Measurements from ENCODE around the gene HOXD1.
A peak's percentile ranks its signal among the peaks of the same experiment; 100 is the strongest.

HOXD1 gene

GRCh38 chr2:176189681-176190641, 1.5 kb downstream of the HOXD1 start:
- Histone ChIP-seq H3K36me3 (ENCODE audit: control insufficient read depth in 2 of 2, insufficient read depth in 2 of 2, low read length in 2 of 2) (no peaks in the 10 kb centered on the region), H3K27me3 (ENCODE audit: control insufficient read depth in 1 of 2, insufficient read depth in 2 of 2, low read length in 2 of 2) (peaks cover 48 to 70% of the 10 kb centered on the region in 2 donors), H3K4me1 (ENCODE audit: control insufficient read depth, insufficient read depth, low read length) (peaks cover 23% of the 10 kb centered on the region), H3K4me3 (ENCODE audit: low read length in 2 of 2) (peak overlapping the region; percentile 52 to 75), H3K9ac (ENCODE audit: low read length in 2 of 2) (no peak overlapping the region), H3K27ac (ENCODE audit: low read length) (no peak overlapping the region), H3K9me3 (ENCODE audit: control insufficient read depth in 2 of 2, low read length in 2 of 2) (peaks cover 0 to 4% of the 10 kb centered on the region in 2 donors)

GRCh38 chr2:176192351-176192750, 3.9 kb downstream of the HOXD1 start:
- no peaks in the 10 kb centered on the region for H3K36me3 ChIP-seq (ENCODE audit: control insufficient read depth in 2 of 2, insufficient read depth in 2 of 2, low read length in 2 of 2)
- H3K27ac ChIP-seq (ENCODE audit: low read length) = no peak overlapping the region
- peaks cover 23% of the 10 kb centered on the region for H3K4me1 ChIP-seq (ENCODE audit: control insufficient read depth, insufficient read depth, low read length)
- H3K9me3 ChIP-seq (ENCODE audit: control insufficient read depth in 2 of 2, low read length in 2 of 2) = peaks cover 0 to 4% of the 10 kb centered on the region in 2 donors
- H3K4me3 ChIP-seq (ENCODE audit: low read length in 2 of 2) = no peak overlapping the region
- H3K9ac ChIP-seq (ENCODE audit: low read length in 2 of 2) = no peak overlapping the region
- H3K27me3 ChIP-seq (ENCODE audit: control insufficient read depth in 1 of 2, insufficient read depth in 2 of 2, low read length in 2 of 2) = peaks cover 42 to 63% of the 10 kb centered on the region in 2 donors

- Histone ChIP-seq H3K36me3 (ENCODE audit: control insufficient read depth in 2 of 2, insufficient read depth in 2 of 2, low read length in 2 of 2) (no peaks in the 10 kb centered on the region), H3K27ac (ENCODE audit: low read length) (no peak overlapping the region), H3K9me3 (ENCODE audit: control insufficient read depth in 2 of 2, low read length in 2 of 2) (peaks cover 0 to 4% of the 10 kb centered on the region in 2 donors), H3K27me3 (ENCODE audit: control insufficient read depth in 1 of 2, insufficient read depth in 2 of 2, low read length in 2 of 2) (peaks cover 42 to 56% of the 10 kb centered on the region in 2 donors), H3K4me1 (ENCODE audit: control insufficient read depth, insufficient read depth, low read length) (peaks cover 18% of the 10 kb centered on the region), H3K4me3 (ENCODE audit: low read length in 2 of 2) (no peak overlapping the region), H3K9ac (ENCODE audit: low read length in 2 of 2) (no peak overlapping the region)
Observed at GRCh38 chr2:176193048-176193447, 4.6 kb downstream of the HOXD1 start.

GRCh38 chr2:176199902-176200301, 11.4 kb downstream of the HOXD1 start:
- H3K9me3 ChIP-seq (ENCODE audit: control insufficient read depth in 2 of 2, low read length in 2 of 2) = peaks cover 0 to 5% of the 10 kb centered on the region in 2 donors
- peaks cover 9 to 10% of the 10 kb centered on the region in 2 donors for H3K27me3 ChIP-seq (ENCODE audit: control insufficient read depth in 1 of 2, insufficient read depth in 2 of 2, low read length in 2 of 2)
- H3K9ac ChIP-seq (ENCODE audit: low read length in 2 of 2) = no peak overlapping the region
- no peaks in the 10 kb centered on the region for H3K36me3 ChIP-seq (ENCODE audit: control insufficient read depth in 2 of 2, insufficient read depth in 2 of 2, low read length in 2 of 2)
- no peak overlapping the region for H3K4me3 ChIP-seq (ENCODE audit: low read length in 2 of 2)
- H3K27ac ChIP-seq (ENCODE audit: low read length) = no peak overlapping the region
- H3K4me1 ChIP-seq (ENCODE audit: control insufficient read depth, insufficient read depth, low read length) = no peaks in the 10 kb centered on the region

GRCh38 chr2:176200971-176201370, 12.5 kb downstream of the HOXD1 start:
- Histone ChIP-seq H3K27me3 (ENCODE audit: control insufficient read depth in 1 of 2, insufficient read depth in 2 of 2, low read length in 2 of 2) (peaks cover 10% of the 10 kb centered on the region in 2 donors), H3K9ac (ENCODE audit: low read length in 2 of 2) (no peak overlapping the region), H3K36me3 (ENCODE audit: control insufficient read depth in 2 of 2, insufficient read depth in 2 of 2, low read length in 2 of 2) (no peaks in the 10 kb centered on the region), H3K4me1 (ENCODE audit: control insufficient read depth, insufficient read depth, low read length) (no peaks in the 10 kb centered on the region), H3K4me3 (ENCODE audit: low read length in 2 of 2) (no peak overlapping the region), H3K27ac (ENCODE audit: low read length) (no peak overlapping the region), H3K9me3 (ENCODE audit: control insufficient read depth in 2 of 2, low read length in 2 of 2) (peaks cover 0 to 7% of the 10 kb centered on the region in 2 donors)

- Histone ChIP-seq H3K27me3 (ENCODE audit: control insufficient read depth in 1 of 2, insufficient read depth in 2 of 2, low read length in 2 of 2) (peaks cover 5 to 10% of the 10 kb centered on the region in 2 donors), H3K9me3 (ENCODE audit: control insufficient read depth in 2 of 2, low read length in 2 of 2) (peaks cover 0 to 7% of the 10 kb centered on the region in 2 donors), H3K36me3 (ENCODE audit: control insufficient read depth in 2 of 2, insufficient read depth in 2 of 2, low read length in 2 of 2) (no peaks in the 10 kb centered on the region), H3K9ac (ENCODE audit: low read length in 2 of 2) (no peak overlapping the region), H3K4me1 (ENCODE audit: control insufficient read depth, insufficient read depth, low read length) (no peaks in the 10 kb centered on the region), H3K27ac (ENCODE audit: low read length) (no peak overlapping the region), H3K4me3 (ENCODE audit: low read length in 2 of 2) (no peak overlapping the region)
Observed at GRCh38 chr2:176202491-176202890, 14.0 kb downstream of the HOXD1 start.

- no peak overlapping the region for H3K27ac ChIP-seq (ENCODE audit: low read length)
- H3K4me3 ChIP-seq (ENCODE audit: low read length in 2 of 2) = no peak overlapping the region
- H3K36me3 ChIP-seq (ENCODE audit: control insufficient read depth in 2 of 2, insufficient read depth in 2 of 2, low read length in 2 of 2) = no peaks in the 10 kb centered on the region
- H3K27me3 ChIP-seq (ENCODE audit: control insufficient read depth in 1 of 2, insufficient read depth in 2 of 2, low read length in 2 of 2) = peaks cover 3 to 4% of the 10 kb centered on the region in 2 donors
- no peaks in the 10 kb centered on the region for H3K4me1 ChIP-seq (ENCODE audit: control insufficient read depth, insufficient read depth, low read length)
- no peak overlapping the region for H3K9ac ChIP-seq (ENCODE audit: low read length in 2 of 2)
- peaks cover 0 to 7% of the 10 kb centered on the region in 2 donors for H3K9me3 ChIP-seq (ENCODE audit: control insufficient read depth in 2 of 2, low read length in 2 of 2)
Observed at GRCh38 chr2:176205126-176205525, 16.7 kb downstream of the HOXD1 start.

- Histone ChIP-seq H3K36me3 (ENCODE audit: control insufficient read depth in 2 of 2, insufficient read depth in 2 of 2, low read length in 2 of 2) (no peaks in the 10 kb centered on the region), H3K4me3 (ENCODE audit: low read length in 2 of 2) (no peak overlapping the region), H3K9ac (ENCODE audit: low read length in 2 of 2) (no peak overlapping the region), H3K27ac (ENCODE audit: low read length) (no peak overlapping the region), H3K4me1 (ENCODE audit: control insufficient read depth, insufficient read depth, low read length) (no peaks in the 10 kb centered on the region), H3K9me3 (ENCODE audit: control insufficient read depth in 2 of 2, low read length in 2 of 2) (peaks cover 0 to 7% of the 10 kb centered on the region in 2 donors), H3K27me3 (ENCODE audit: control insufficient read depth in 1 of 2, insufficient read depth in 2 of 2, low read length in 2 of 2) (peaks cover 3 to 4% of the 10 kb centered on the region in 2 donors)
Observed at GRCh38 chr2:176206136-176206535, 17.7 kb downstream of the HOXD1 start.

GRCh38 chr2:176206682-176207081, 18.2 kb downstream of the HOXD1 start:
- no peak overlapping the region for H3K9ac ChIP-seq (ENCODE audit: low read length in 2 of 2)
- peaks cover 3 to 4% of the 10 kb centered on the region in 2 donors for H3K27me3 ChIP-seq (ENCODE audit: control insufficient read depth in 1 of 2, insufficient read depth in 2 of 2, low read length in 2 of 2)
- no peaks in the 10 kb centered on the region for H3K4me1 ChIP-seq (ENCODE audit: control insufficient read depth, insufficient read depth, low read length)
- no peaks in the 10 kb centered on the region for H3K36me3 ChIP-seq (ENCODE audit: control insufficient read depth in 2 of 2, insufficient read depth in 2 of 2, low read length in 2 of 2)
- H3K4me3 ChIP-seq (ENCODE audit: low read length in 2 of 2) = no peak overlapping the region
- peaks cover 0 to 7% of the 10 kb centered on the region in 2 donors for H3K9me3 ChIP-seq (ENCODE audit: control insufficient read depth in 2 of 2, low read length in 2 of 2)
- no peak overlapping the region for H3K27ac ChIP-seq (ENCODE audit: low read length)

- Histone ChIP-seq H3K27ac (ENCODE audit: low read length) (no peak overlapping the region), H3K9me3 (ENCODE audit: control insufficient read depth in 2 of 2, low read length in 2 of 2) (no peaks in the 10 kb centered on the region), H3K4me1 (ENCODE audit: control insufficient read depth, insufficient read depth, low read length) (no peaks in the 10 kb centered on the region), H3K36me3 (ENCODE audit: control insufficient read depth in 2 of 2, insufficient read depth in 2 of 2, low read length in 2 of 2) (no peaks in the 10 kb centered on the region), H3K27me3 (ENCODE audit: control insufficient read depth in 1 of 2, insufficient read depth in 2 of 2, low read length in 2 of 2) (no peaks in the 10 kb centered on the region), H3K9ac (ENCODE audit: low read length in 2 of 2) (no peak overlapping the region), H3K4me3 (ENCODE audit: low read length in 2 of 2) (no peak overlapping the region)
Observed at GRCh38 chr2:176211110-176211509, 22.6 kb downstream of the HOXD1 start.

- no peaks in the 10 kb centered on the region for H3K36me3 ChIP-seq (ENCODE audit: control insufficient read depth in 2 of 2, insufficient read depth in 2 of 2, low read length in 2 of 2)
- no peak overlapping the region for H3K9ac ChIP-seq (ENCODE audit: low read length in 2 of 2)
- H3K9me3 ChIP-seq (ENCODE audit: control insufficient read depth in 2 of 2, low read length in 2 of 2) = no peaks in the 10 kb centered on the region
- H3K27me3 ChIP-seq (ENCODE audit: control insufficient read depth in 1 of 2, insufficient read depth in 2 of 2, low read length in 2 of 2) = no peaks in the 10 kb centered on the region
- H3K27ac ChIP-seq (ENCODE audit: low read length) = no peak overlapping the region
- no peak overlapping the region for H3K4me3 ChIP-seq (ENCODE audit: low read length in 2 of 2)
- no peaks in the 10 kb centered on the region for H3K4me1 ChIP-seq (ENCODE audit: control insufficient read depth, insufficient read depth, low read length)
Observed at GRCh38 chr2:176212276-176212675, 23.8 kb downstream of the HOXD1 start.
